HepG2 (cell line): ENCODE measurements around the gene MARK4.

Experiments used
- MIER2 ChIP-seq: IDR thresholded peaks from 2 replicates; pipeline ENCODE4 v1.6.1; 2016; ENCODE audit warnings: missing biosample characterization, missing genetic modification reagents
- PHF8 ChIP-seq: sonication (generic); formaldehyde crosslinking; IDR thresholded peaks from 2 replicates; pipeline ENCODE4 v1.5.0; 2020; ENCODE audit warnings: missing genetic modification reagents
- ZFP36 ChIP-seq: fragments of 150-350 bp; IDR thresholded peaks from 2 replicates; pipeline ENCODE4 v1.6.1; 2018; ENCODE audit warnings: borderline replicate concordance, low read length, low read depth; ENCODE audit not compliant: partially characterized antibody
- ZNF296 ChIP-seq: sonication (generic); formaldehyde crosslinking; conservative IDR thresholded peaks from 2 replicates; pipeline ENCODE4 v1.5.0; 2020; ENCODE audit warnings: mild to moderate bottlenecking, missing genetic modification reagents
- ZNF713 ChIP-seq: sonication (generic); formaldehyde crosslinking; IDR thresholded peaks from 2 replicates; pipeline ENCODE4 v1.4.0; 2020; ENCODE audit warnings: mild to moderate bottlenecking, missing genetic modification reagents
- TF ChIP-seq, protein P1 (sequence below): sonication (generic); formaldehyde crosslinking; IDR thresholded peaks from 2 replicates; pipeline ENCODE4 v1.4.0; 2020; ENCODE audit warnings: missing genetic modification reagents

DNA sequence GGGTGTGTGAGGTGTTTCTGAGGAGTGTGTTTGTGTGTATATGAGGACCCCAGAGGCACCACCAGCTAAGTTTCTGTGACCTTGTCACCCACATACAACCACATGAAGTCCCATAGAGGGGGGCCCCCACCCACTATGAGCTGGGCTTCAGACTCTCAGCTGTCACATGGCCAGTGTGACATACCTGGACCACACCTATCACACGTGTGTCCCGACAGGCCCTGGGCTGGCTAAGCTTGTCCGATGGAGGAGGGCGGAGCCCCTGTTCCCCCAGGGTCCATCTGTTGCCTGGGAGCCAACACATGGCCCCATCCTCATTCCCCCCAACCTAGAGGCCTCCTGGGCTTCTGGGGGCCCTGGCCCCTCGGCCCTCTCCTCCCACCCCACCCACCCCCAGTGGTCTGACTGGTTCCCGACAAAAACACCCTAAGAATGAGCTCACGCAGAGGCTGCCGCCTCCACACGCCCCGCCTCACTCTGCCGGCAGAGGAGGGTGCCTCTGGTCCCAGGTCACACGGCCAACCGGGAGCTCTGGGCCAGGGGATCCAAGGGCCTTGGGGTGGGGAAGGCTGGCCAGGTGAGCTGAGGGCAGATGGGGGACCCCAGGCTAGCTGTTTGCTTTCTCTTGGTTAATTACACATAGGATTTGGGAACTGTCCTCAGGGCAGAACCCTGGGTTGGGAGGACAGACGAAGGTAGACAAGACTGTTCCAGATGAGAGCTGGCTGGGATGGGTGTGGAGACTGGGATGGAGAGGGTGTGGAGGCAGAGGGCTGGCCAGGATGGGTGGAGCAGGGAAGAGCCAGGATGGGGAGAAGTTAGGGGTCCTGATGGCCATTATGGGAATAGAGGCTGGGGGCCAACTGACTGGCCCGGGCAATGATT is 93.8 kb downstream of the MARK4 start:
- TF ChIP-seq, protein P1, sequence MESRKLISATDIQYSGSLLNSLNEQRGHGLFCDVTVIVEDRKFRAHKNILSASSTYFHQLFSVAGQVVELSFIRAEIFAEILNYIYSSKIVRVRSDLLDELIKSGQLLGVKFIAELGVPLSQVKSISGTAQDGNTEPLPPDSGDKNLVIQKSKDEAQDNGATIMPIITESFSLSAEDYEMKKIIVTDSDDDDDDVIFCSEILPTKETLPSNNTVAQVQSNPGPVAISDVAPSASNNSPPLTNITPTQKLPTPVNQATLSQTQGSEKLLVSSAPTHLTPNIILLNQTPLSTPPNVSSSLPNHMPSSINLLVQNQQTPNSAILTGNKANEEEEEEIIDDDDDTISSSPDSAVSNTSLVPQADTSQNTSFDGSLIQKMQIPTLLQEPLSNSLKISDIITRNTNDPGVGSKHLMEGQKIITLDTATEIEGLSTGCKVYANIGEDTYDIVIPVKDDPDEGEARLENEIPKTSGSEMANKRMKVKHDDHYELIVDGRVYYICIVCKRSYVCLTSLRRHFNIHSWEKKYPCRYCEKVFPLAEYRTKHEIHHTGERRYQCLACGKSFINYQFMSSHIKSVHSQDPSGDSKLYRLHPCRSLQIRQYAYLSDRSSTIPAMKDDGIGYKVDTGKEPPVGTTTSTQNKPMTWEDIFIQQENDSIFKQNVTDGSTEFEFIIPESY (CRISPR knock-in tag), result no peak
- TF ChIP-seq MIER2 (CRISPR knock-in tag), result no peak
- no peak for TF ChIP-seq ZNF296 (CRISPR knock-in tag)
- no peak for TF ChIP-seq PHF8 (CRISPR knock-in tag)
- TF ChIP-seq ZFP36, result no peak
- TF ChIP-seq ZNF713 (CRISPR knock-in tag), result no peak
